Measurements from ENCODE around the gene POLG. TPM values are rescaled to one million over a fixed set of nuclear protein-coding genes. Genes with fewer than 3 reads are reported as not detected.

The POLG gene
- polyA plus RNA-seq, 6 donors from 2014 or later, result 23.7 to 61.3 (median 28.5) TPM

DNA sequence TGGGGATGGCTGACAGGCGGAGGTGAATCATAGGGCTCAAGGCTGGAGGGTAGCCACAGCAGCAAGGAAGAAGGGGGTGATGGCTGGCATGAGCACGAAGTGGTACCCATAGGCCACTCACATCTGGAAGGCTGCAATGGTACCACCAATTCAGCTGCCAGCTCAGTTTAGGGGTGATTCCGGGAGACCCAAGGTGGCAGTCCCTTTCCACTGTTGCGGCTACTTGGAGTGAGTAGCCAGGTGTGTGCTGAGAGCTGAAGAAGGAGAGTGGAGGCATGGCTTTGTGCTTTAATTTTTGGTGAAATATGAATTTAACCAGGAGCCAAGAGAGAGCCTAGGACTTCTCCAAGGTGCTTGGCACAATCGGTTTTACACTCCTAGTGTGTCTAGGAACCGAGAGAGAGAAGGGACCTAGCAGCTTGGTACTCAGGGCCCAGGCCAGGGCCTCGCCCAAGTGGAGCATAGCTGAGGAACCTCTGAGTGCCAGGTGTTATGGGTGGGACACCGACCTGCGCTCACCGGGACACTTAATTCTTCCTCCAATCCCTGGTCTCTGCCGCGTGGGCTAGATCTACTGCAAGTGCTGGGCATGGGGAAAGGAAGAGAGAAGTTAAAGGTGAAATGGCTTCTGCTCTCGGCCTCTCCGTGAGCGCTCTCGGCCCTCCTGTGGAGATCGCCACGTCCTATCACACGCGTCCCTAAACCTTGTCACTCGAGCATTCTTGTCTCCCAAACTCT, 32.2 kb upstream of the POLG start:
- peaks cover 0 to 5% (median 0%) of the 10 kb centered on the region in 7 donors for H3K9me3 Mint-ChIP-seq
- ATAC-seq (ENCODE audit: low read depth in 2 of 2) (no peak), DNase-seq (no peak)
- H3K27me3 Mint-ChIP-seq, result peaks cover 60 to 89% (median 78%) of the 10 kb centered on the region in 3 donors
- peaks cover 0 to 9% of the 10 kb centered on the region in 2 donors for H3K36me3 Mint-ChIP-seq
- peak overlapping the region in 3 of 6 donors; percentile 6 to 76 (median 60) for H3K27ac Mint-ChIP-seq
- H3K4me1 Mint-ChIP-seq, result peaks cover 18 to 32% (median 32%) of the 10 kb centered on the region in 3 donors
- peak overlapping the region in 7 of 8 donors; percentile 53 to 81 (median 74) for H3K4me3 Mint-ChIP-seq

DNA sequence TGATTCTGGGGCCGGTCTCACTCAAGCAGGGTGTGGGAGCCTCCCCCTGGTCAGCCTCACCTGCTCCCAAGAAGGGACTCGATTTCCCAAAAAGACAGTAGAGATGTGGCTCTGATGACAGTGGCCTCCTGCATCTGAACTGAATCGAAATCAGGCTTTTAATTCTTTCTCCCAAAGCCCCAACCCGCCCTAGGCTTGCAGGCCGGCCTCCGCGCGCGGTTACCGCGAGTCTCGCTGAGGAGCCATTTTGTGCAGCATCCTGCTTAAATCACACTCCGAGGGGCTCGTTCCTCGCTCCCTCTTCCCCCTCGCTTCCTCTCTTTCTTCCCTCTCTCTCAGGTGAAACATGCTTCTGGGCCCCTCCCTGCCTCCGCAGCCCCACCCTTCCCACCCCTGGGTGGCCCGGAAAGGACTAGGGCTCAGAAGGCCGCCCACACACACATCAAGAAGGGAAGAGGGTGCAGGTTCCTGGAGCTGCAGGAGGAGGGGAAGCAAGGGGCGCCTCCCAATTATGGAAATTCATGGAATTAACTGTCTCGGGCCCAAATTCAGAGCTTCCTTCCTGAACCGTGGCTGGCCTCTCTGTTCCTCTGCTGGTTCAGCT, 30.9 kb upstream of the POLG start:
- peaks cover 18 to 36% (median 30%) of the 10 kb centered on the region in 3 donors for H3K4me1 Mint-ChIP-seq
- no peak overlapping the region for H3K27ac Mint-ChIP-seq
- peaks cover 0 to 9% (median 0%) of the 10 kb centered on the region in 7 donors for H3K9me3 Mint-ChIP-seq
- DNase-seq (no peak), ATAC-seq (ENCODE audit: low read depth in 2 of 2) (no peak)
- H3K36me3 Mint-ChIP-seq, result peaks cover 0 to 9% of the 10 kb centered on the region in 2 donors
- peak overlapping the region in 2 of 8 donors; percentile 10 to 25 for H3K4me3 Mint-ChIP-seq
- H3K27me3 Mint-ChIP-seq, result peaks cover 68 to 93% (median 82%) of the 10 kb centered on the region in 3 donors

- DNase-seq, result no peak
- Mint-ChIP-seq H3K4me3 (no peak overlapping the region), H3K27ac (no peak overlapping the region), H3K4me1 (peaks cover 17 to 39% (median 29%) of the 10 kb centered on the region in 3 donors), H3K27me3 (peaks cover 66 to 93% (median 82%) of the 10 kb centered on the region in 3 donors), H3K36me3 (peaks cover 0 to 9% of the 10 kb centered on the region in 2 donors), H3K9me3 (peaks cover 0 to 9% (median 0%) of the 10 kb centered on the region in 7 donors)
- ATAC-seq (ENCODE audit: low read depth in 2 of 2), result no peak
These were observed 30.3 kb upstream of the POLG start for GRCh38 chr15:89364741-89365450.

DNA sequence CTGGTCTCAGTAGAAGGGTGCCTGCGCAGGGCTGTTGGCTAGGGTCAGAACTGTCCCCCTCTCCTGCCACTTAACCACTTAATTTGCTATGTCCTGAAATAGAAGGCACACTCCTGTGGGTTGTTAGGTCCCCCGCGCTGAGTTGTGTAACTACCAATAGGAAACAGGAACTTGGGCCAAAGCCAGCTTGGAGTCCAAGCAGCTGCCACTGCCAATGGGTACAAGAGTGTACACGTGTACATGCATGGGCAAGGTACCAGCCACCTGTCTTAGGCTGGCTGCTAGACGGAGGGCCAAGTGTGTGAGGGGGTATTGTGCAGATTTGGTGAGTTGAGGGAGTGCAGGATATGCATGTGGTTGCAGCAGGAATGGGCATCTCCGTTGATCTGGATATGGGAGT, 29.7 kb upstream of the POLG start:
- Mint-ChIP-seq H3K27ac (no peak overlapping the region), H3K9me3 (peaks cover 0 to 9% (median 0%) of the 10 kb centered on the region in 7 donors), H3K4me3 (peak overlapping the region in 1 of 8 donors; percentile 42), H3K36me3 (peaks cover 0 to 9% of the 10 kb centered on the region in 2 donors), H3K4me1 (peaks cover 17 to 43% (median 31%) of the 10 kb centered on the region in 3 donors), H3K27me3 (peaks cover 60 to 93% (median 82%) of the 10 kb centered on the region in 3 donors)
- DNase-seq, result no peak
- no peak for ATAC-seq (ENCODE audit: low read depth in 2 of 2)

- peak overlapping the region in 2 of 8 donors; percentile 41 to 42 for H3K4me3 Mint-ChIP-seq
- ATAC-seq (ENCODE audit: low read depth in 2 of 2) (no peak), DNase-seq (no peak)
- peaks cover 56 to 90% (median 76%) of the 10 kb centered on the region in 3 donors for H3K27me3 Mint-ChIP-seq
- peaks cover 0 to 9% (median 0%) of the 10 kb centered on the region in 7 donors for H3K9me3 Mint-ChIP-seq
- H3K27ac Mint-ChIP-seq, result no peak overlapping the region
- H3K36me3 Mint-ChIP-seq, result peaks cover 0 to 9% of the 10 kb centered on the region in 2 donors
- peaks cover 18 to 38% (median 32%) of the 10 kb centered on the region in 3 donors for H3K4me1 Mint-ChIP-seq
These were observed 29.1 kb upstream of the POLG start for GRCh38 chr15:89363770-89364169.

- Mint-ChIP-seq H3K36me3 (peaks cover 0 to 9% of the 10 kb centered on the region in 2 donors), H3K9me3 (peaks cover 0 to 9% (median 0%) of the 10 kb centered on the region in 7 donors), H3K27ac (peak overlapping the region in 1 of 6 donors; percentile 83), H3K4me1 (peaks cover 21 to 41% (median 32%) of the 10 kb centered on the region in 3 donors), H3K27me3 (peaks cover 59 to 90% (median 81%) of the 10 kb centered on the region in 3 donors), H3K4me3 (peak overlapping the region in 4 of 8 donors; percentile 15 to 84 (median 56))
- no peak for ATAC-seq (ENCODE audit: low read depth in 2 of 2)
- DNase-seq, result no peak
These were observed 28.5 kb upstream of the POLG start for GRCh38 chr15:89363133-89363532.

- H3K36me3 Mint-ChIP-seq, result peaks cover 0 to 9% of the 10 kb centered on the region in 2 donors
- no peak for DNase-seq
- no peak for ATAC-seq (ENCODE audit: low read depth in 2 of 2)
- peak overlapping the region in 1 of 6 donors; percentile 83 for H3K27ac Mint-ChIP-seq
- peak overlapping the region in 2 of 8 donors; percentile 21 to 44 for H3K4me3 Mint-ChIP-seq
- H3K9me3 Mint-ChIP-seq, result peaks cover 0 to 9% (median 0%) of the 10 kb centered on the region in 7 donors
- peaks cover 66 to 93% (median 85%) of the 10 kb centered on the region in 3 donors for H3K27me3 Mint-ChIP-seq
- H3K4me1 Mint-ChIP-seq, result peaks cover 21 to 40% (median 32%) of the 10 kb centered on the region in 3 donors
These were observed 27.8 kb upstream of the POLG start for GRCh38 chr15:89362203-89363101.

- Mint-ChIP-seq H3K27ac (peak overlapping the region in 2 of 6 donors; percentile 53 to 86), H3K27me3 (peaks cover 66 to 93% (median 85%) of the 10 kb centered on the region in 3 donors), H3K4me3 (peak overlapping the region in 7 of 8 donors; percentile 12 to 70 (median 40)), H3K36me3 (peaks cover 0 to 9% of the 10 kb centered on the region in 2 donors), H3K9me3 (peaks cover 0 to 9% (median 0%) of the 10 kb centered on the region in 7 donors), H3K4me1 (peaks cover 16 to 32% (median 23%) of the 10 kb centered on the region in 3 donors)
- peak; percentile 49 for DNase-seq
- ATAC-seq (ENCODE audit: low read depth in 2 of 2), result no peak
These were observed 27.0 kb upstream of the POLG start for GRCh38 chr15:89361451-89362202.

- Mint-ChIP-seq H3K27me3 (peaks cover 67 to 92% (median 85%) of the 10 kb centered on the region in 3 donors), H3K27ac (peak overlapping the region in 2 of 6 donors; percentile 66 to 84), H3K4me1 (peaks cover 16 to 30% (median 21%) of the 10 kb centered on the region in 3 donors), H3K9me3 (peaks cover 0 to 9% (median 0%) of the 10 kb centered on the region in 7 donors), H3K36me3 (peaks cover 0 to 9% of the 10 kb centered on the region in 2 donors), H3K4me3 (peak overlapping the region in 5 of 8 donors; percentile 33 to 70 (median 51))
- ATAC-seq (ENCODE audit: low read depth in 2 of 2) (no peak), DNase-seq (no peak)
These were observed 25.8 kb upstream of the POLG start for GRCh38 chr15:89360294-89360971.

GRCh38 chr15:89359471-89360293, 25.1 kb upstream of the POLG start:
- peaks cover 16 to 30% (median 21%) of the 10 kb centered on the region in 3 donors for H3K4me1 Mint-ChIP-seq

More at GRCh38 chr15:89359471-89360293, 25.1 kb upstream of the POLG start:
- Mint-ChIP-seq H3K9me3 (peaks cover 0 to 9% (median 0%) of the 10 kb centered on the region in 7 donors), H3K36me3 (peaks cover 0 to 6% of the 10 kb centered on the region in 2 donors), H3K27me3 (peaks cover 70 to 90% (median 83%) of the 10 kb centered on the region in 3 donors), H3K4me3 (peak overlapping the region; percentile 42 to 86 (median 76)), H3K27ac (peak overlapping the region in 3 of 6 donors; percentile 23 to 83 (median 57))
- ATAC-seq (ENCODE audit: low read depth in 2 of 2) (no peak), DNase-seq (no peak)
